GM20000 (cell line): ENCODE data around the gene C5orf63.

Experiments used
- DNase-seq: peaks from one replicate; pipeline ENCODE4 v3.0.0; 2012; ENCODE audit warnings: low spot score
- CTCF ChIP-seq: IDR thresholded peaks from 2 replicates; pipeline ENCODE4 v1.5.1; 2012; ENCODE audit warnings: mild to moderate bottlenecking, control low read depth; ENCODE audit errors: extremely low read depth, missing control alignments

C5orf63 gene

GRCh38 chr5:127003798-127004495 lies 69.4 kb downstream of the C5orf63 start:
- TF ChIP-seq CTCF = no peak
- no peak for DNase-seq

- TF ChIP-seq CTCF = no peak
- DNase-seq = no peak
Observed at GRCh38 chr5:127002390-127002789, 70.9 kb downstream of the C5orf63 start.

GRCh38 chr5:127001621-127002296 lies 71.5 kb downstream of the C5orf63 start:
- no peak for TF ChIP-seq CTCF

More at GRCh38 chr5:127001621-127002296, 71.5 kb downstream of the C5orf63 start:
- DNase-seq = no peak
